HepG2 (cell line): ENCODE data around the gene EFNA4. TPM values are rescaled to one million over a fixed set of nuclear protein-coding genes. Genes with fewer than 3 reads are reported as not detected.

Source experiments
- FIP1L1 ChIP-seq: fragments of 200-400 bp; formaldehyde crosslinking; IDR thresholded peaks from 2 replicates; pipeline ENCODE4 v1.6.1; 2018; ENCODE audit warnings: low read depth, mild to moderate bottlenecking, low read length, moderate library complexity, borderline replicate concordance; ENCODE audit not compliant: insufficient read depth
- KLF12 ChIP-seq: sonication (generic); formaldehyde crosslinking; IDR thresholded peaks from 2 replicates; pipeline ENCODE4 v1.4.0; 2020; ENCODE audit warnings: missing genetic modification reagents, borderline replicate concordance
- PAWR ChIP-seq: sonication (generic); formaldehyde crosslinking; IDR thresholded peaks from 2 replicates; pipeline ENCODE4 v1.4.0; 2020; ENCODE audit warnings: missing genetic modification reagents, mild to moderate bottlenecking, borderline replicate concordance
- POLR2G ChIP-seq: fragments of 200-400 bp; formaldehyde crosslinking; IDR thresholded peaks from 2 replicates; pipeline ENCODE4 v1.6.1; 2018; ENCODE audit warnings: mild to moderate bottlenecking, low read depth, low read length, moderate library complexity
- PRPF4 ChIP-seq: fragments of 200-400 bp; formaldehyde crosslinking; IDR thresholded peaks from 2 replicates; pipeline ENCODE4 v1.6.1; 2016; ENCODE audit warnings: low read length, low read depth; ENCODE audit not compliant: poor library complexity, severe bottlenecking
- RFXAP ChIP-seq: sonication (generic); formaldehyde crosslinking; IDR thresholded peaks from 2 replicates; pipeline ENCODE4 v1.4.0; 2020; ENCODE audit warnings: missing genetic modification reagents, borderline replicate concordance
- SMYD3 ChIP-seq: sonication (generic); formaldehyde crosslinking; IDR thresholded peaks from 2 replicates; pipeline ENCODE4 v1.8.1; 2023; ENCODE audit warnings: mild to moderate bottlenecking, missing genetic modification reagents
- SP2 ChIP-seq: sonication (generic); formaldehyde crosslinking; IDR thresholded peaks from 2 replicates; pipeline ENCODE4 v1.5.1; 2020; ENCODE audit warnings: mild to moderate bottlenecking, missing genetic modification reagents
- TAF15 ChIP-seq: fragments of 200-400 bp; formaldehyde crosslinking; IDR thresholded peaks from one replicate; pipeline ENCODE4 v1.6.1; 2018; ENCODE audit warnings: mild to moderate bottlenecking, low read depth, low read length; ENCODE audit not compliant: poor library complexity, severe bottlenecking
- TSC22D2 ChIP-seq: sonication (generic); formaldehyde crosslinking; IDR thresholded peaks from 2 replicates; pipeline ENCODE4 v1.5.1; 2020; ENCODE audit warnings: missing genetic modification reagents, mild to moderate bottlenecking, borderline replicate concordance
- ZFP62 ChIP-seq: sonication (generic); formaldehyde crosslinking; IDR thresholded peaks from 2 replicates; pipeline ENCODE4 v1.4.0; 2020; ENCODE audit warnings: missing genetic modification reagents
- ZNF30 ChIP-seq: sonication (generic); formaldehyde crosslinking; IDR thresholded peaks from 2 replicates; pipeline ENCODE4 v1.5.0; 2020; ENCODE audit warnings: mild to moderate bottlenecking, missing genetic modification reagents
- ZNF841 ChIP-seq: sonication (generic); formaldehyde crosslinking; IDR thresholded peaks from 2 replicates; pipeline ENCODE4 v1.8.1; 2023; ENCODE audit warnings: missing genetic modification reagents, borderline replicate concordance
- ZNF878 ChIP-seq: sonication (generic); formaldehyde crosslinking; IDR thresholded peaks from 2 replicates; pipeline ENCODE4 v1.8.1; 2023; ENCODE audit warnings: mild to moderate bottlenecking, missing genetic modification reagents, moderate library complexity
- ZNF891 ChIP-seq: sonication (generic); formaldehyde crosslinking; IDR thresholded peaks from 2 replicates; pipeline ENCODE4 v1.5.0; 2020; ENCODE audit warnings: mild to moderate bottlenecking, missing genetic modification reagents
- ZSCAN25 ChIP-seq: sonication (generic); formaldehyde crosslinking; IDR thresholded peaks from 2 replicates; pipeline ENCODE4 v1.8.0; 2022; ENCODE audit warnings: mild to moderate bottlenecking, missing genetic modification reagents
- polyA plus RNA-seq, 8 experiments: library from polyadenylated mRNA; depleted of rRNA in 3 of 8; stranded (reverse) in 7 of 8; unstranded in 1 of 8; fragments of >200 nt; fragmentation: Illumina TruSeq in 4 of 8; extraction: Trizol in 4 of 8; gene quantifications; 2 replicates each; pipeline versions ENCODE4 v1.2.1 to v1.2.3, GENCODE V29; 2011 to 2016; ENCODE audit warnings: low read depth in 4 of 8, missing spikeins in 1 of 8, mixed read lengths in 1 of 8; ENCODE audit not compliant: insufficient read depth in 1 of 8
- total RNA-seq, 5 experiments: library from RNA; depleted of rRNA; stranded (reverse); fragments of >200 nt; fragmentation: Illumina TruSeq; extraction: Trizol; gene quantifications; 2 replicates each; pipeline ENCODE4 v1.2.3, GENCODE V29; 2016; ENCODE audit warnings: low read depth in 1 of 5
- TF ChIP-seq, protein P1 (sequence below): sonication (generic); formaldehyde crosslinking; IDR thresholded peaks from 2 replicates; pipeline ENCODE4 v1.5.1; 2020; ENCODE audit warnings: missing genetic modification reagents, mild to moderate bottlenecking, borderline replicate concordance
- TF ChIP-seq, protein P2 (sequence below), 2 experiments: sonication (generic) in 1 of 2; formaldehyde crosslinking in 1 of 2; IDR thresholded peaks; 2 replicates each; pipeline versions ENCODE4 v1.5.1 to v1.6.1; 2011 to 2020; ENCODE audit warnings: borderline replicate concordance in 1 of 2, low read depth in 1 of 2, low read length in 1 of 2, mild to moderate bottlenecking in 1 of 2, missing genetic modification reagents in 1 of 2, moderate library complexity in 1 of 2
- TF ChIP-seq, protein P3 (sequence below): sonication (generic); formaldehyde crosslinking; IDR thresholded peaks from 2 replicates; pipeline ENCODE4 v1.5.0; 2020; ENCODE audit warnings: missing genetic modification reagents
- TF ChIP-seq, protein P4 (sequence below): IDR thresholded peaks from 2 replicates; pipeline ENCODE4 v1.6.1; 2012; ENCODE audit warnings: low read depth, low read length, improper control_type of control experiment
- TF ChIP-seq, protein P5 (sequence below): sonication (generic); formaldehyde crosslinking; IDR thresholded peaks from 2 replicates; pipeline ENCODE4 v1.4.0; 2020; ENCODE audit warnings: missing genetic modification reagents

EFNA4 gene
- total and polyA plus RNA-seq, 2 of the 13 experiments (the other 11 are each of a cell fraction or from before 2014, with no cell fraction given) = 12.0 to 17.2 TPM

DNA sequence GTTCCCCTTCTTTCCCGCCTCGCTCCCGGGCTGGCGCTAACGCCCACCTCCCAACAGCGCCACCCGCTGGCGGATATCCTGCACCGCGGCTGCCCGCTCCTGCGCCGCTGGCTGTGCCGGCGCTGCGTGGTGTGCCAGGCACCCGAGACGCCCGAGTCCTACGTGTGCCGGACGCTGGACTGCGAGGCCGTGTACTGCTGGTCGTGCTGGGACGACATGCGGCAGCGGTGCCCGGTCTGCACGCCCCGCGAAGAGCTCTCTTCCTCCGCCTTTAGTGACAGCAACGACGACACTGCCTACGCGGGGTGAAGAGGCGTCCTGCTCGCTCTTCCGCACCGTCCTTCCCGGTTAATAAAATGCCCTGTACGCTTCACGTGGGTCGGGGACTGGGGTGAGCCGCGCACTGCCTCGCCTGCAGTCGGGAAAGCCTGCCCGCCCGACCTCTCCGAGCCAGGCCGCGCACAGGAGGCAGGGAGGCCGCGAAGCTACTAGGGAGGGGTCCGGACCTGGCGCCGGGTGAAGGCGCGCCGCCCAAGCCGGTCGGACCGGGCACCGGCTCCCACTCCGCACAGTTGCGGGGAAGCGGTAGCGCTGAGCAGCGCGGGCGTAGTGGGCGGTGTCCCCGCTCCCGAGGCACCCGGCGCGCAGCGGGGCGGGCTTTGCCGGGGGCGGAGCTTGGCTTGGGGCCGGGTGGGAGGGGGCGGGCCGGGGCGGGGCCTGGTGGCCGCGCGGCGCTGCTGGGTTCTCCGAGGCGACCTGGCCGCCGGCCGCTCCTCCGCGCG lies 12.8 kb upstream of the EFNA4 start, which contains the start of gene ADAM15 (continued):
- TF ChIP-seq PRPF4 = no peak
- no peak for TF ChIP-seq TAF15
- peak; percentile 53 for TF ChIP-seq SP2 (CRISPR knock-in tag)
- TF ChIP-seq, protein P1, sequence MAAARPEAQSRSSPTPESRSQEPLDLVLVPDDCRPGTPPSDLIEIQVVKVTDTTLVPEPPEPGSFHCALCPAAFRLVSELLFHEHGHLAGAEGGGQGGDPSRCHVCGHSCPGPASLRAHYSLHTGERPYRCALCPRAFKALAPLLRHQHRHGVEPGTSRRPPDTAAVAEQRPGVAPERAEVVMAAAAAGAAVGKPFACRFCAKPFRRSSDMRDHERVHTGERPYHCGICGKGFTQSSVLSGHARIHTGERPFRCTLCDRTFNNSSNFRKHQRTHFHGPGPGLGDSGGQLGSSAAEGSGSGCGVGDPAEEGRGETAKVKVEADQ (CRISPR knock-in tag) = no peak
- peak; percentile 70; the same call in 1 of the 2 replicates for TF ChIP-seq RFXAP (CRISPR knock-in tag)
- 0 out of 2 replicates have a peak, but pooled peaks have one; percentile 34 for TF ChIP-seq POLR2G
- TF ChIP-seq PAWR (CRISPR knock-in tag) = no peak
- peak; percentile 26; the same call in 1 of the 2 replicates for TF ChIP-seq ZSCAN25 (CRISPR knock-in tag)
- TF ChIP-seq, protein P2, sequence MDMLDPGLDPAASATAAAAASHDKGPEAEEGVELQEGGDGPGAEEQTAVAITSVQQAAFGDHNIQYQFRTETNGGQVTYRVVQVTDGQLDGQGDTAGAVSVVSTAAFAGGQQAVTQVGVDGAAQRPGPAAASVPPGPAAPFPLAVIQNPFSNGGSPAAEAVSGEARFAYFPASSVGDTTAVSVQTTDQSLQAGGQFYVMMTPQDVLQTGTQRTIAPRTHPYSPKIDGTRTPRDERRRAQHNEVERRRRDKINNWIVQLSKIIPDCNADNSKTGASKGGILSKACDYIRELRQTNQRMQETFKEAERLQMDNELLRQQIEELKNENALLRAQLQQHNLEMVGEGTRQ (IDR thresholded peaks at IDR 0.05; ENCODE audit: low read depth, low read length) = no peak
- TF ChIP-seq, protein P2 (CRISPR knock-in tag; IDR thresholded peaks at IDR 0.05; ENCODE audit: borderline replicate concordance) = 0 out of 2 replicates have a peak, but pooled peaks have one; percentile 12
- TF ChIP-seq KLF12 = peak; percentile 87; the same call in 1 of the 2 replicates
- TF ChIP-seq, protein P3, sequence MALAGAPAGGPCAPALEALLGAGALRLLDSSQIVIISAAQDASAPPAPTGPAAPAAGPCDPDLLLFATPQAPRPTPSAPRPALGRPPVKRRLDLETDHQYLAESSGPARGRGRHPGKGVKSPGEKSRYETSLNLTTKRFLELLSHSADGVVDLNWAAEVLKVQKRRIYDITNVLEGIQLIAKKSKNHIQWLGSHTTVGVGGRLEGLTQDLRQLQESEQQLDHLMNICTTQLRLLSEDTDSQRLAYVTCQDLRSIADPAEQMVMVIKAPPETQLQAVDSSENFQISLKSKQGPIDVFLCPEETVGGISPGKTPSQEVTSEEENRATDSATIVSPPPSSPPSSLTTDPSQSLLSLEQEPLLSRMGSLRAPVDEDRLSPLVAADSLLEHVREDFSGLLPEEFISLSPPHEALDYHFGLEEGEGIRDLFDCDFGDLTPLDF (CRISPR knock-in tag) = peak; percentile 84
- no peak for TF ChIP-seq TSC22D2
- TF ChIP-seq ZNF30 (CRISPR knock-in tag) = 0 out of 2 replicates have a peak, but pooled peaks have one; percentile 46
- TF ChIP-seq, protein P4, sequence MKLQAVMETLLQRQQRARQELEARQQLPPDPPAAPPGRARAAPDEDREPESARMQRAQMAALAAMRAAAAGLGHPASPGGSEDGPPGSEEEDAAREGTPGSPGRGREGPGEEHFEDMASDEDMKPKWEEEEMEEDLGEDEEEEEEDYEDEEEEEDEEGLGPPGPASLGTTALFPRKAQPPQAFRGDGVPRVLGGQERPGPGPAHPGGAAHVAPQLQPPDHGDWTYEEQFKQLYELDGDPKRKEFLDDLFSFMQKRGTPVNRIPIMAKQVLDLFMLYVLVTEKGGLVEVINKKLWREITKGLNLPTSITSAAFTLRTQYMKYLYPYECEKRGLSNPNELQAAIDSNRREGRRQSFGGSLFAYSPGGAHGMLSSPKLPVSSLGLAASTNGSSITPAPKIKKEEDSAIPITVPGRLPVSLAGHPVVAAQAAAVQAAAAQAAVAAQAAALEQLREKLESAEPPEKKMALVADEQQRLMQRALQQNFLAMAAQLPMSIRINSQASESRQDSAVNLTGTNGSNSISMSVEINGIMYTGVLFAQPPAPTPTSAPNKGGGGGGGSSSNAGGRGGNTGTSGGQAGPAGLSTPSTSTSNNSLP = no peak
- no peak for TF ChIP-seq ZNF878
- TF ChIP-seq, protein P5, sequence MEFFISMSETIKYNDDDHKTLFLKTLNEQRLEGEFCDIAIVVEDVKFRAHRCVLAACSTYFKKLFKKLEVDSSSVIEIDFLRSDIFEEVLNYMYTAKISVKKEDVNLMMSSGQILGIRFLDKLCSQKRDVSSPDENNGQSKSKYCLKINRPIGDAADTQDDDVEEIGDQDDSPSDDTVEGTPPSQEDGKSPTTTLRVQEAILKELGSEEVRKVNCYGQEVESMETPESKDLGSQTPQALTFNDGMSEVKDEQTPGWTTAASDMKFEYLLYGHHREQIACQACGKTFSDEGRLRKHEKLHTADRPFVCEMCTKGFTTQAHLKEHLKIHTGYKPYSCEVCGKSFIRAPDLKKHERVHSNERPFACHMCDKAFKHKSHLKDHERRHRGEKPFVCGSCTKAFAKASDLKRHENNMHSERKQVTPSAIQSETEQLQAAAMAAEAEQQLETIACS (CRISPR knock-in tag) = no peak
- TF ChIP-seq FIP1L1 = no peak
- TF ChIP-seq ZNF891 (CRISPR knock-in tag) = peak; percentile 91
- TF ChIP-seq ZNF841 (CRISPR knock-in tag) = no peak
- no peak for TF ChIP-seq SMYD3 (CRISPR knock-in tag)
- no peak for TF ChIP-seq ZFP62 (CRISPR knock-in tag)
